Spleen (tissue), 11 donors: ENCODE data around the gene TBC1D13. TPM values are rescaled to one million over a fixed set of nuclear protein-coding genes. Genes with fewer than 3 reads are reported as not detected.

Experiments used
- DNase-seq: peaks from one replicate; pipeline ENCODE4 v3.0.0-alpha.2; 2020
- H3K27ac ChIP-seq, 8 donors: fragments of 200-600 bp; sonication (generic) in 7 of 8; 1 replicate in 4 of 8; 2 replicates in 4 of 8; pipeline versions ENCODE4 v1.5.0 to v1.8.0; 2016 to 2021; ENCODE audit warnings: inconsistent platforms in 4 of 8, mild to moderate bottlenecking in 4 of 8, moderate library complexity in 1 of 8
- H3K27me3 ChIP-seq, 7 donors: fragments of 200-600 bp; sonication (generic) in 6 of 7; replicated peaks in 1 of 7; 1 replicate in 4 of 7; 2 replicates in 3 of 7; pipeline versions ENCODE4 v1.5.0 to v1.8.0; 2016 to 2021; ENCODE audit warnings: inconsistent platforms in 3 of 7, mild to moderate bottlenecking in 1 of 7
- H3K36me3 ChIP-seq, 6 donors: fragments of 200-600 bp; sonication (generic) in 5 of 6; 1 replicate in 4 of 6; 2 replicates in 2 of 6; pipeline versions ENCODE4 v1.5.0 to v1.8.0; 2016 to 2021; ENCODE audit warnings: inconsistent platforms in 2 of 6
- H3K4me1 ChIP-seq, 6 donors: fragments of 200-600 bp; sonication (generic) in 5 of 6; 1 replicate in 3 of 6; 2 replicates in 3 of 6; pipeline versions ENCODE4 v1.5.0 to v1.8.0; 2016 to 2021; ENCODE audit warnings: inconsistent platforms in 3 of 6
- H3K4me3 ChIP-seq, 8 donors: fragments of 200-600 bp; sonication (generic) in 7 of 8; 1 replicate in 4 of 8; 2 replicates in 4 of 8; pipeline versions ENCODE4 v1.5.0 to v1.8.0; 2016 to 2021; ENCODE audit warnings: inconsistent platforms in 4 of 8, mild to moderate bottlenecking in 4 of 8, moderate library complexity in 2 of 8
- H3K9me3 ChIP-seq, 8 donors: fragments of 200-600 bp; sonication (generic) in 7 of 8; 1 replicate in 4 of 8; 2 replicates in 4 of 8; pipeline versions ENCODE4 v1.5.0 to v1.8.0; 2016 to 2021; ENCODE audit warnings: inconsistent platforms in 4 of 8
- POLR2A ChIP-seq, 3 donors: fragments of 450-650 bp; IDR thresholded peaks; one replicate each; pipeline ENCODE4 v1.5.1; 2017; ENCODE audit warnings: antibody characterized with exemption in 3 of 3, mild to moderate bottlenecking in 1 of 3
- POLR2AphosphoS5 ChIP-seq, 3 donors: sonication (generic); formaldehyde crosslinking; IDR thresholded peaks; one replicate each; pipeline ENCODE4 v1.5.1; 2017; ENCODE audit warnings: antibody characterized with exemption in 3 of 3
- whole genome bisulfite sequencing, 5 donors: extraction: QIAGEN DNeasy Blood & Tissue Kit in 3 of 5; methylation state at CpG; one replicate each; pipeline versions ENCODE4 v1.1.5 to v1.1.7; 2013 to 2018; 5-methylcytosine and 5-hydroxymethylcytosine counted together
- intact Hi-C: fragments of 100-400 bp; cut with DNase I; formaldehyde crosslinking; loops from one replicate; pipeline ENCODE4 v1.15.0; 2023; ENCODE audit warnings: low total_unique reads
- polyA plus RNA-seq, 3 donors: library from polyadenylated mRNA; stranded (reverse); fragments of 200-250 nt; gene quantifications; one replicate each; pipeline ENCODE4 v1.2.1, GENCODE V29; 2013
- total RNA-seq, 7 donors: library from RNA; depleted of rRNA in 3 of 7; stranded (reverse); fragments of >200 nt in 3 of 7; fragmentation: NEBNext Ultra II Directional in 4 of 7; extraction: Animal tissue kit (Norgen Biotek cat#: 25700) in 4 of 7; gene quantifications; one replicate each; pipeline versions ENCODE4 v1.1.0 to v1.2.1, GENCODE V29; 2016 to 2021
- TF ChIP-seq, protein P1 (sequence below), 11 experiments: fragments of 200-600 bp in 7 of 11; fragments of 450-650 bp in 4 of 11; sonication (generic) in 4 of 11; IDR thresholded peaks in 8 of 11; conservative IDR thresholded peaks in 3 of 11; 1 replicate in 7 of 11; 2 replicates in 4 of 11; pipeline versions ENCODE4 v1.4.0 to v1.8.0; 2016 to 2021; ENCODE audit warnings: antibody characterized with exemption in 11 of 11, inconsistent platforms in 4 of 11, mild to moderate bottlenecking in 1 of 11
- donor health status: healthy with polysubstance abuse.
- donor health status: DM: no; HTN: no; CAD: no; lungs with moderate emphysema.
- donor health status: DM: no; HTN: no; CAD: no.
- donor health status: Bipolar disorder and iron deficiency.
- donor health status: healthy.
- donor health status: DM: no; HTN: no; CAD: no.
- donor health status: DM: yes; HTN: yes; CAD: no.

The TBC1D13 gene
- total and polyA plus RNA-seq, 10 donors: 10.8 to 34.2 (median 23.9) TPM

DNA sequence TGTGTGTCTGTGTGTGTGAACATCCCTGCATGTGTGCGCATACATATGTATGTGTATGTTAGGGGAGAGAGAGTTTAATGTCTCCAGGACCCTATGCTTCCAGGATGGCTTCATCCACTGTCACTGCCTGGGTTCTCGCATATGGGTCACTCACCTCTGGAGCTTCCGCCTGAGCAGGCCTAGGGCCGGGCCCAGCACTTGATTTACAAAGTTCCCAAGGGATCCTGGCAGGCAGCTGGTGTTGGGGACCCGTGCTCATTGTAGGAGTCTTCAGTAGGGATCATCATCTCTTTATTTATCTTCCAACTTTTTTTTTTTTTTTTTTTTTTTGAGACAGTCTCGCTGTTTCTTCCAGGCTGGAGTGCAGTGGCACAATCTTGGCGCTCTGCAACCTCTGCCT lies 13.0 kb downstream of the TBC1D13 start:
- Histone ChIP-seq H3K27ac (no peak overlapping the region), H3K4me1 (no peaks in the 10 kb centered on the region), H3K9me3 (no peaks in the 10 kb centered on the region), H3K4me3 (no peak overlapping the region), H3K27me3 (no peaks in the 10 kb centered on the region), H3K36me3 (peaks cover 0 to 100% (median 90%) of the 10 kb centered on the region in 6 donors)
- intact Hi-C loops: no loop called here
- TF ChIP-seq POLR2A (IDR thresholded peaks at IDR 0.05) (no peak), POLR2AphosphoS5 (IDR thresholded peaks at IDR 0.05) (no peak)
- TF ChIP-seq, protein P1, sequence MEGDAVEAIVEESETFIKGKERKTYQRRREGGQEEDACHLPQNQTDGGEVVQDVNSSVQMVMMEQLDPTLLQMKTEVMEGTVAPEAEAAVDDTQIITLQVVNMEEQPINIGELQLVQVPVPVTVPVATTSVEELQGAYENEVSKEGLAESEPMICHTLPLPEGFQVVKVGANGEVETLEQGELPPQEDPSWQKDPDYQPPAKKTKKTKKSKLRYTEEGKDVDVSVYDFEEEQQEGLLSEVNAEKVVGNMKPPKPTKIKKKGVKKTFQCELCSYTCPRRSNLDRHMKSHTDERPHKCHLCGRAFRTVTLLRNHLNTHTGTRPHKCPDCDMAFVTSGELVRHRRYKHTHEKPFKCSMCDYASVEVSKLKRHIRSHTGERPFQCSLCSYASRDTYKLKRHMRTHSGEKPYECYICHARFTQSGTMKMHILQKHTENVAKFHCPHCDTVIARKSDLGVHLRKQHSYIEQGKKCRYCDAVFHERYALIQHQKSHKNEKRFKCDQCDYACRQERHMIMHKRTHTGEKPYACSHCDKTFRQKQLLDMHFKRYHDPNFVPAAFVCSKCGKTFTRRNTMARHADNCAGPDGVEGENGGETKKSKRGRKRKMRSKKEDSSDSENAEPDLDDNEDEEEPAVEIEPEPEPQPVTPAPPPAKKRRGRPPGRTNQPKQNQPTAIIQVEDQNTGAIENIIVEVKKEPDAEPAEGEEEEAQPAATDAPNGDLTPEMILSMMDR (IDR thresholded peaks at IDR 0.05 in 8 of 11, conservative IDR thresholded peaks at IDR 0.05 in 3 of 11): no peak
- WGBS, 5 donors: 94 to 99% (median 96%) methylated on average over 7 of the region's 7 CpGs
- DNase-seq: no peak

DNA sequence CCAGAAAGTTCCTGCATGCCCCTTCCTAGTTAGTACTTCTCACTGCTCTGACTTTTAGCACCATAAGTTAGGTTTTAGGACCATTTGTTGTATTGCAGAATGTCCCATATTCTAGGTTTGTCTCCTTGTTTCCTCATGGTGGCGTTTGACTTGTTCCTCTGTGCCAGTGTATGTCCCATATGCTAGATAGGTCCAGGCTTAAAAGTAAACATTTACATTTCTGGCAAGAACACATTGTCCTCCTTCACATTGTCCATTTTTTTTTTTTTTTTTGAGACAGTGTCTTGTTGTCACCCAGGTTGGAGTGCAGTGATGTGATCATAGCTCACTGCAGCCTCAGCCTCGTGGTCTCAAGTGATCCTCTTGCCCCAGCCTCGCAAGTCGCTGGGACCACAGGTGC lies 15.4 kb downstream of the TBC1D13 start:
- no peak overlapping the region for H3K27ac ChIP-seq
- WGBS, 5 donors: 94 to 96% (median 94%) methylated on average over 4 of the region's 4 CpGs
- no peaks in the 10 kb centered on the region for H3K9me3 ChIP-seq
- H3K27me3 ChIP-seq: no peaks in the 10 kb centered on the region
- H3K4me3 ChIP-seq: no peak overlapping the region
- peaks cover 0 to 100% (median 97%) of the 10 kb centered on the region in 6 donors for H3K36me3 ChIP-seq
- no peaks in the 10 kb centered on the region for H3K4me1 ChIP-seq
- DNase-seq: no peak
- TF ChIP-seq POLR2AphosphoS5 (IDR thresholded peaks at IDR 0.05): no peak
- TF ChIP-seq POLR2A (IDR thresholded peaks at IDR 0.05): no peak
- TF ChIP-seq, protein P1 (IDR thresholded peaks at IDR 0.05 in 8 of 11, conservative IDR thresholded peaks at IDR 0.05 in 3 of 11): no peak
- intact Hi-C loops: no loop called here

DNA sequence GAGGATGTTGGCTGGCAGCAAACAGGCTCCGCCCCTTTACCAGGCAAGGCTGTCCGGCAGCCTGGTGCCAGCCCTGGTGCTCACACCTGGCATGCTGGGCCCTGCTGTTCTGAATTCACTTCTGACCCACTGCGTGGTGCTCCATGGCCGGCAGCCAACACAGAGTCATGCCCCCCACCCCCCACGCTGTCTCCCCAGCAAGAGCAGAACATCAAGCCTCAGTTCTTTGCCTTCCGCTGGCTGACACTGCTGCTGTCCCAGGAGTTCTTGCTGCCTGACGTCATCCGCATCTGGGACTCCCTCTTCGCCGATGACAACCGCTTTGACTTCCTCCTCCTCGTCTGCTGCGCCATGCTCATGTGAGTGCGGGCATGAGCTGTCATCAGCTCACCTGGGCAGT lies 18.6 kb downstream of the TBC1D13 start:
- TF ChIP-seq POLR2AphosphoS5 (IDR thresholded peaks at IDR 0.05): no peak
- DNase-seq: no peak
- Histone ChIP-seq H3K27ac (no peak overlapping the region), H3K27me3 (no peaks in the 10 kb centered on the region), H3K36me3 (peaks cover 0 to 97% (median 82%) of the 10 kb centered on the region in 6 donors), H3K4me3 (no peak overlapping the region), H3K9me3 (no peaks in the 10 kb centered on the region), H3K4me1 (no peaks in the 10 kb centered on the region)
- 87 to 91% (median 90%) methylated on average over 14 of the region's 14 CpGs for whole genome bisulfite sequencing, 5 donors
- intact Hi-C loops: no loop called here

DNA sequence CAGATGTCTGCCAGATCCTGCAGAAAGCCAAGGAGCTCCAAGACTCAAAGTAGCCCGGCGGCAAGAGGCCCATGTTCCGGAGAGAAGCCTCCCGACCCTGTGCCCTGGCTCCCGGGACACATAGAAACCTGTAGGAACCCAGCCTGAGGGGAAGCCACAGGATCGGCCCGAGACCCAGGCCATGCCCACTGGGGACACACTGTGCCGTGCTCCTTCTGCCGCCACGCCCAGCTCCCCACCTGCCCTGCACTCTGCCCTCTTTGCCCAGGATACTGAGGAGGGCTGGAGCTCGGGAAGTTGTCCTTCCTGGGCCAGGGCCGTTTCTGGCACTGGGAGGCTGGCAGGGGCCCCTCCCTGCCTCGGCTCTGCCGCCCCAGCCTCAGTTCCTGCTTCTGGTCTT lies 20.8 kb downstream of the TBC1D13 start:
- 83 to 89% (median 87%) methylated on average over 8 to 14 of the region's 14 CpGs for WGBS, 5 donors
- no peak overlapping the region for H3K27ac ChIP-seq
- H3K4me1 ChIP-seq: no peaks in the 10 kb centered on the region
- TF ChIP-seq, protein P1 (IDR thresholded peaks at IDR 0.05 in 8 of 11, conservative IDR thresholded peaks at IDR 0.05 in 3 of 11): no peak
- TF ChIP-seq POLR2AphosphoS5 (IDR thresholded peaks at IDR 0.05) (no peak), POLR2A (IDR thresholded peaks at IDR 0.05) (no peak)
- DNase-seq: no peak
- H3K27me3 ChIP-seq: no peaks in the 10 kb centered on the region
- no peaks in the 10 kb centered on the region for H3K9me3 ChIP-seq
- intact Hi-C loops: no loop called here
- no peak overlapping the region for H3K4me3 ChIP-seq
- H3K36me3 ChIP-seq: peaks cover 0 to 75% (median 62%) of the 10 kb centered on the region in 6 donors

DNA sequence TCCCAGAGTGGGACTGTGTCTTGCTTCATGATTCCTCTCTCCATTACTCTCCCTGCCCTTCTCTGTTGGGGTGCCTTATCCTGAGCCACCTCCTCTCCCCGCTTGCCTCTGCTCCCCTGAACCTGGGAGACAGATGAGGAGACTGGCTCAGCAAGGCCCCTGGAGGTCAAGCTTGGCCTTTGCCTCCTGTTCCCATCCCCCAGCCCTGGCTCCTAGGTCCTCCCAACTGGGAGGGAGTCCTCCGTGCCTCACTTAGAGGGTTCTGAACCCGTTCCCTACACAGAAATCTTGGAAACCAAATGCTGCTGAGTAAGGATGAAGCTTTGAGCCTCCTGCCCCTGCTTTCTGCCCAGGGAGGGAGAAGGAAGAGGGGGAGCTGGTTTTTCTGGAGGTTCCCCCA lies 21.5 kb downstream of the TBC1D13 start:
- no peaks in the 10 kb centered on the region for H3K4me1 ChIP-seq
- peaks cover 0 to 68% (median 55%) of the 10 kb centered on the region in 6 donors for H3K36me3 ChIP-seq
- intact Hi-C loops: no loop called here
- DNase-seq: no peak
- H3K4me3 ChIP-seq: no peak overlapping the region
- 90 to 100% (median 96%) methylated on average over 3 of the region's 3 CpGs for WGBS, 5 donors
- no peak overlapping the region for H3K27ac ChIP-seq
- H3K27me3 ChIP-seq: no peaks in the 10 kb centered on the region
- TF ChIP-seq POLR2A (IDR thresholded peaks at IDR 0.05): no peak
- no peak for TF ChIP-seq POLR2AphosphoS5 (IDR thresholded peaks at IDR 0.05)
- TF ChIP-seq, protein P1 (IDR thresholded peaks at IDR 0.05 in 8 of 11, conservative IDR thresholded peaks at IDR 0.05 in 3 of 11): no peak
- no peaks in the 10 kb centered on the region for H3K9me3 ChIP-seq
